LNCaP clone FGC (cell line): ENCODE results near the gene ZMIZ1.

Source experiments
- DNase-seq: peaks from one replicate; pipeline ENCODE4 v3.0.0-alpha.2; 2011; ENCODE audit warnings: low read depth
- H3K4me3 ChIP-seq: 2 replicates; pipeline ENCODE4 v1.5.1; 2011; ENCODE audit warnings: mild to moderate bottlenecking, low read depth, low read length, control low read depth
- TF ChIP-seq, protein P1 (sequence below): IDR thresholded peaks from 2 replicates; pipeline ENCODE4 v1.5.1; 2012; ENCODE audit warnings: mild to moderate bottlenecking; ENCODE audit not compliant: control insufficient read depth, insufficient read depth; ENCODE audit errors: extremely low read depth

Gene ZMIZ1

DNA sequence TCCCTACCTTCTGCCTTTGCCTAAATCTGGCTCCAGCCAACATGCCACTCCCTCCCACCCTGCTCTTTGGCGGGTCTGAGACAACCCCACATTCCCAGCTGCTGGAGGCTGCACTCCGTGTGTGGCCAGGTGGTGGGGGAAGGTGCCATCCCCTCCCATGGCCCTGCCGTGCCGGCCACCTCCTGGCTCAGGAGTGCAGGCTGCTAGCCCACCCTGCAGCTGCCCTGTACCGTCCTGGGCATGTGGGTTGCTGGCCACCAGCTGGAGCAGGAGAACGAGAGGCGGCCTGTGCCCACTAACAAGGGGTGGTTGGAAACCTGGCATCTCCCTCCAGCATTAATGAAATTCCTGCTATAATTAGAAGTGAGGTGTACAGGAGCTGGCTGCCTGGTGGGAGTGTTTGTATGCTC lies 97.6 kb downstream of the ZMIZ1 start:
- H3K4me3 ChIP-seq, result no peak overlapping the region
- TF ChIP-seq, protein P1, sequence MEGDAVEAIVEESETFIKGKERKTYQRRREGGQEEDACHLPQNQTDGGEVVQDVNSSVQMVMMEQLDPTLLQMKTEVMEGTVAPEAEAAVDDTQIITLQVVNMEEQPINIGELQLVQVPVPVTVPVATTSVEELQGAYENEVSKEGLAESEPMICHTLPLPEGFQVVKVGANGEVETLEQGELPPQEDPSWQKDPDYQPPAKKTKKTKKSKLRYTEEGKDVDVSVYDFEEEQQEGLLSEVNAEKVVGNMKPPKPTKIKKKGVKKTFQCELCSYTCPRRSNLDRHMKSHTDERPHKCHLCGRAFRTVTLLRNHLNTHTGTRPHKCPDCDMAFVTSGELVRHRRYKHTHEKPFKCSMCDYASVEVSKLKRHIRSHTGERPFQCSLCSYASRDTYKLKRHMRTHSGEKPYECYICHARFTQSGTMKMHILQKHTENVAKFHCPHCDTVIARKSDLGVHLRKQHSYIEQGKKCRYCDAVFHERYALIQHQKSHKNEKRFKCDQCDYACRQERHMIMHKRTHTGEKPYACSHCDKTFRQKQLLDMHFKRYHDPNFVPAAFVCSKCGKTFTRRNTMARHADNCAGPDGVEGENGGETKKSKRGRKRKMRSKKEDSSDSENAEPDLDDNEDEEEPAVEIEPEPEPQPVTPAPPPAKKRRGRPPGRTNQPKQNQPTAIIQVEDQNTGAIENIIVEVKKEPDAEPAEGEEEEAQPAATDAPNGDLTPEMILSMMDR, result no peak
- no peak for DNase-seq

DNA sequence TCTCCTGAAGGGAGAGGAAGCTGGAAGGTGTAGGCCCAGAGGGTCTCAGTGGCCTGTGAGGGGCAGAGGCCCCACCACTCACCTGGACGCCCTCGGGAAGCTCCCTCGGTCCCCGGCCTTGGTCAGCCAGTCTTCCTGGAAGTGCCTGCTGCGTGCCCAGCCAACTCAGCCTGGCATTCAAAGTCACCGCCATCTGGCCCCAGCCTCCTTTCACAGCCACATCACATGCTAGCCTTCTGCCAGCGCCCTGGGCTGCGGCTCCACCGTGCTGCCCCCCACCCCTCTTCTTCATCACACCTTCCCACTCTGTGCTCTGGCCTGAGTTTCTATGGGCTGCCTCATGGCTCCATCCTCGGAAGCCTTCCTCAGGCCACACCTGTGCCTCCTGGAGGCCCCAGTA lies 98.0 kb downstream of the ZMIZ1 start:
- TF ChIP-seq, protein P1, result no peak
- H3K4me3 ChIP-seq, result no peak overlapping the region
- no peak for DNase-seq

DNA sequence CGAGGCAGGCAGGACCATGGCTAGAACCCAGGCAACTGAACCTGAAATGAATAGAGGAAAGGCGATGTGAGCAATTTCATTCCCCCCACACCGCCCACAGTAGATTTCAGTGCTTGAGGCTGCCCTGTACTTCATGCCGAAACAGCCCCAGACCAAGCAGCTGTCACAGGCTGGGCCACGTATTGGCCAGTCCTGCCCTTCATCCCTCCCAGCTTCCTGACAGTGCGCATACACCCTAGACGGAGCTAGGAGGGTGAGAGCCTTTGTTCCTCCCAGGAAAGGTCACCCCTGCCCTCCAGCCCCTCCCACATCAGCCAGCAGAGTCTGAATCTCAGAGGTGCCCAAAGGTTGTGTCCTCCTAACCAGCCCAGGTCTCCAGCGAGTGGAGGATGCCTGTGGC lies 98.8 kb downstream of the ZMIZ1 start:
- TF ChIP-seq, protein P1, result no peak
- H3K4me3 ChIP-seq, result no peak overlapping the region
- no peak for DNase-seq

DNA sequence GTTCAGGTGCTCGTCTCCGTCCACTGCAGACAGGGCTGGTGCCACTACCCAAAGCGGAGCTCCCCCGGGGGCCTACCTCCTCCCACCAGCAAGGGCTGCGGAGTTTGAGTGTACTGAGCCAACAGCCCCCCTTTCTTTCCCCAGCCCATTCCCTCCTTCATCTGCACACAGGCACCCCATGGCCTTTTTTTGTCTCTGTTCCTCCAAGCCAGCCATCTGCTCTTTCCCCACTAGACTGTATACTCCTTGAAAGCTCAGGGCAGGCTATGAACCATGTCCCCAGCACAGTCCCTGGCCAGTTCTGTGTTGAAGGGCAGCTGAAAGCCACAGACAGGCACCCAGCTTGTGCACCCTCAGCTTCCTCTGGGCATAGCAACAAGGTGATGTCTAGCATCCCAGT lies 99.4 kb downstream of the ZMIZ1 start:
- no peak for DNase-seq
- H3K4me3 ChIP-seq, result no peak overlapping the region
- TF ChIP-seq, protein P1, result no peak

DNA sequence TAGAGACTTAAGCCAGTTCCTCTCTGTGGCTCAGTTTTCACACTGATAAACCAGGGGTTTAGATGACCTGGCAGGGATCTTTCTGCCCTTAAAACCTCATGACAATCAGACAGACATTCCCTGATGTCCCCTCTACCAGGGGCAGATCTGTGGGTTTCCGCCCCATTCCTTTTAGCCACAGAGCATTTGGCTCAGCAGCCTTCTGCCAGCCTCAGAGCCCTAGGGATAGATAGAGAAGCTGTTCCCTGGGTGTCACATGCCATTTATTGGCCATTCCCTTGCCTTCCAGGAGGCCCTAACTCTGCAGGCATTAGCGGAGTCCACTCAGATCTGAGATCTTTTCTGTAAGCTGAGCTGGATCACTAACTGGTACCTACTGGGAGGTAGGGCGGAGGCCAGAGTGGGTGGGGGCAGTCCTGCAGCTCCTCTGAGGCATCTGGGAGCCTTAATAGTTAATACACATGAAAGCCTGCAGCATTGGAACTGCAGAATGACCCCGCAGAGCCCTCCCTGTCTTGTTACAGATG lies 101.5 kb downstream of the ZMIZ1 start:
- no peak for DNase-seq
- H3K4me3 ChIP-seq, result no peak overlapping the region
- TF ChIP-seq, protein P1, result no peak

DNA sequence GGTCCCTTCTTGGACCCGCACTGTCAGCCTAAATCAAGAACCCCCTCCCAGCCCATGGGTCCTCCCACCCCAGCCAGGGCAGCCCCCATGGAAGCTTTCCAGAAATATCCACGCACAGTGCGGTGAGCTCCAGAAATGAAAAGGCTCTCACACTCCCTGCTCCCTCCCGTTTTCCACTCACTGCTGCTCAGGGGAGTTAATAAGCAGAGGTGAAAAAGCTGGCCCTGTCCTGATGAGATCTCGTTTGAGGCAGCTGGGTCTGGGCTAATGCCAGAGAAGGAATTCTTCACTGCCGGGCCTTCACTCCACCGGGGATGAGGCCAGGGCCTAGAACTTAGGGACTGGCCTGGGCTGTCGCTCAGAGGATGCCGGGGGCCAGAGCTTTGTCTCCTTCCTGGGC lies 102.2 kb downstream of the ZMIZ1 start:
- no peak for DNase-seq
- TF ChIP-seq, protein P1, result no peak
- H3K4me3 ChIP-seq, result no peak overlapping the region

DNA sequence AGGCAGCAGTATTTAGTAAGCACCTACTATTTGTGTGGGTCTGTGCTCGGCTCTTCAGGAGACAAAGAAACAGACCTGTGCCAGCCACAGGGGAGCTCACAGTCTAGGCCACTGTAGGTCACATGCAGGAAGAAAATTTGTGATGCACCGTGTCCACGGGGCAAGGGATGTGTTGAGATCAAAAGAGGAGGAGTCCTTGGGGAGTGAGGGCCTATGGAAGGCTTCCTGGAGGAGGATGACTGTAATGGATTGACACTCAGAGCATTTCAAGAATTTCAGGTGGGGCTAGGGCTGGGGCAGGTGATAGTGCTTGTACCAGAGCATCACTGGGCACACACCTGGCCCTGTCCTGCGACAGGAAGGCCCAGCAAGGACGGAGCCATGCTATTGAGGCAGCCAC lies 102.7 kb downstream of the ZMIZ1 start:
- TF ChIP-seq, protein P1, result no peak
- no peak for DNase-seq
- no peak overlapping the region for H3K4me3 ChIP-seq
